ENCODE measurements around the gene TCEAL3.
"Not testable (repeated sequence)": the region's sequence is repeated elsewhere in the genome, so short reads cannot be mapped to it uniquely, and the experiment has no call there.

Gene TCEAL3

DNA sequence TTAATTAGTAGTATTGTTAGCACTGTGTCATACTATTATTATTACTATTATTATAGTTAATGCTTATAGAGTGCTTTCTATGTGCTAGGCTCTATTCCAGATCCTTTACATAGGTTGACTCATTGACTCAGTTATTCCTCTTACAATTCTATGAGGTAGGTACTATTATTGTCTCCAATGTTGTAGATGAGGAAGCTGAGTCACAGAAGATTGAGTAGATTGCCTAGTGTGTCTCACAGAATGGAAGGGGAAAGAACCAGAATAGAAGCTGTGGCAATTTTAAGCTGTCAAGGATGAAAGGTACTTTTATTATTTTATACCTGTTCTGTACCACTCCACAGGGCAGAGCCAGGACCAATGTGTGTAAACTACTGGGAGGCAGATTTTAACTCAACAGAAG lies 19.1 kb downstream of the TCEAL3 start:
- no peak for DNase-seq (ENCODE audit: low spot score)

DNA sequence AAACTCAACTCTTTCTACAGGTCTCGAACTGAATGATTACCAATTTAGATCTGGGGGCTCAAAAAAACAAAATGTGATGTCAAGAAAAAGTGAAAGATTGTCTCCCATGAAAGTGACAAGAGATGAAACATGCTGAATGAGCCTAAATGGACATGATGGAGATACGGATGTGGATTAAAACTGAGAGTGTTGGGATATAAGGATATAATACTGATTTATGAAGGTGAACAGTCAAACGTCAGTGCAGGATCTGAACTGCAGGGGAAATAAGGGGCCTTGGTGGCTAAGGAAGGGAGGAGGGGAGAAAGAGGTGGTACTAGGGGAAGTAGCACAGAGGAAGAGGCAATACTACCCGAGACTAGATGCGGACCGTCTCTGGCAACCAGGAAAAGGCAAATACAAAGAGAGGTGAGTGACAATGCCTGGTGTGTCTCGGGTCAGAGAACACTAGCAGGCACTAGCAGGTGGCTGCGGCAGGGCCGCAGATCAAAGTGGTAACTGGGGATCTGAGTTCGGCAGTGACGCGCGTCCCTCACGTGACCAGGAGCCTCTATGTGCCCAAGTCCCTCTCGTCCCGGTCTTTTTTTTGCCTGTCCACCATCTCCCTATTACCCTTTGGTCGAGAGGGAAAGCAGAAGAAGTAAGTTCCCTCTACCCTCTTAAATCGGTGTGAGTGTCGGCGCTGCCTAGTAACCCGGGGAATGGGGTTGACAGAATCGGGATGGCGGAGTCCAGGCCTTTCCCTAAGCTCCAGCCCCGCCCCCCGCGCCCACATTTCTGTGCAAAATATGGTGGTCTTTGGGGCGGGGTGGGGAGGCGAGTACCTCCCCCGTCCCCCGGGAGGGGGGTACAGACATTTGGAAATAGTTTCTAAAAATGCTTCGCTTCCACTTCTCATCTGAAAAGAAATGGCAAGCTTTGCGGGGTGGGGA lies 20.9 kb downstream of the TCEAL3 start, which contains the start of gene TCEAL1:
TSS of gene TCEAL1 (plus strand) at position 590 of the 932 bp plus-strand sequence. CDS start 942 bp downstream, outside the sequence.
- peak; percentile 8 for DNase-seq (ENCODE audit: low spot score)

DNA sequence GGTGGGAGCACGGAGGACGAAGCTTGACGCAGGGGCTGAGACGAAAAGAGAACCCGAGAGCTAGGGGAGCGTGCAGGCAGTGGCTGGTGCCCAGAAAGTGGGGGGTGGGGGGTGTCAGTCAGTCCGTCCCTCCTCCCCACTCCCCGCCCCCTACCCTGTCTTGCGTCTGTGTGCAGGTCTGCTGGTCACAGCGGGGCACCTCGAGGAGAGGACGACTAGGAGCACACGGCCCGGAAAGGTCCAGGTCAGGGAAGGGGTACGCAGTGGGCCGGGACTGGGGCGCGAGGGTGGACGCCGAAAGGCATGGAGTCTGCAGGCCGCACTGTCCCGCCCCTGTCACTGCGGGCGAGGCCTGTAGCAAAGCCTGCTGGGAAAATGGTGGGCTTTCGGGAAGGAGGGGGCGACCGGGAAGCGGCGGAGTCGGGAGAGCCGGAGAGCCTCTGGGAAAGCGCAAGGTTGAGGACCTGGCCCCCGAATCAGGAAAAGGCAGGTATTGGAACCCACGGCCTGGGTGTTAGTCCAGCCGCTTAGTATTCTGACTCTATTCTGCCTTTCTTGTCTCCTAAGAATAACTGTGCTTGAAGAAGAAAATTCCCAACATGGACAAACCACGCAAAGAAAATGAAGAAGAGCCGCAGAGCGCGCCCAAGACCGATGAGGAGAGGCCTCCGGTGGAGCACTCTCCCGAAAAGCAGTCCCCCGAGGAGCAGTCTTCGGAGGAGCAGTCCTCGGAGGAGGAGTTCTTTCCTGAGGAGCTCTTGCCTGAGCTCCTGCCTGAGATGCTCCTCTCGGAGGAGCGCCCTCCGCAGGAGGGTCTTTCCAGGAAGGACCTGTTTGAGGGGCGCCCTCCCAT lies 21.8 kb downstream of the TCEAL3 start:
- no peak for DNase-seq (ENCODE audit: low spot score)

DNA sequence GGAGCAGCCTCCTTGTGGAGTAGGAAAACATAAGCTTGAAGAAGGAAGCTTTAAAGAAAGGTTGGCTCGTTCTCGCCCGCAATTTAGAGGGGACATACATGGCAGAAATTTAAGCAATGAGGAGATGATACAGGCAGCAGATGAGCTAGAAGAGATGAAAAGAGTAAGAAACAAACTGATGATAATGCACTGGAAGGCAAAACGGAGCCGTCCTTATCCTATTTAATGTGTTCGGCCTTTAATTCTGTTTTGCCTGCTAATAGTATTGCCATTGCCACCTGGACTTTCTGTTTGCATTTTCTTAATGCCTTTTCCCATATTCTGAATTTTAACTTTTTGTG lies 22.4 kb downstream of the TCEAL3 start:
- DNase-seq (ENCODE audit: low spot score) = no peak

DNA sequence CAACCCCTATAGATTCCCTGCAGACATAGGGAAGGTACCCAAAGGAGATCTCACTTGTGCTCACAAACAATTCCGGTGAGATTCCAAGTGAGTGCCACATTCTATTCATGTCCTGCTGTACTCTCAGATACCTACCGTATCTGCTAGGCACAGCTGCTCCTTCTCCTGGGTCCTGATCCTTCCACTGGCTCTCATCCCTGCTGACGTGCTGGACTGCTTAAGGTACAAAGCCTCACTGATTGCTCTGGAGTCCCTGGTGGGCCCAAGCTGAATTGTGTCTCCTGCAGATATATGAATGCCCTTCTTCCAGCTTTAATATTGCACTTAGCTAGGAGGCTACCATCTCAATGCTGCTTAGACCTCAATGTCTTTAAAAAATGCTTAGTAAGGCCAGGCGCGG lies 23.4 kb downstream of the TCEAL3 start:
- DNase-seq (ENCODE audit: low spot score) = no peak

DNA sequence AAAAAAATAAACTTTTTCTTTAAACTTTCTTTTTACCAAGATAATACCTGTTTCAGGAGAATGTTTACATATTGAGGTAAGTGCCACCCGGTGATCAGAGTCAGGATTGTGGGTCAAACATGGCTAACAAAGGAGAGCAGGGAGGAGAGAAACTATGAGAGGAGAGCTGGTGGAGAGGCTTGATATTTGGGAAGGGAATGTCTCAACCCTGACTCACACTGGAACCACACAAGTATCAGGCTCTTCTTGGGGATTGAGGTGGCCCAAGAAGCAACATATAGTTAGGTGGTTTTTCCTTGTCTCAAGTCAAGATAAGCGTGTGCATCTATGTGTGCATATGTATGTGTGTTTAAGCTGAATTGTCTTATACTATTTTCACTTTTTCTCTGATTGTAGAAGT lies 27.7 kb downstream of the TCEAL3 start:
- DNase-seq (ENCODE audit: low spot score) = no peak

DNA sequence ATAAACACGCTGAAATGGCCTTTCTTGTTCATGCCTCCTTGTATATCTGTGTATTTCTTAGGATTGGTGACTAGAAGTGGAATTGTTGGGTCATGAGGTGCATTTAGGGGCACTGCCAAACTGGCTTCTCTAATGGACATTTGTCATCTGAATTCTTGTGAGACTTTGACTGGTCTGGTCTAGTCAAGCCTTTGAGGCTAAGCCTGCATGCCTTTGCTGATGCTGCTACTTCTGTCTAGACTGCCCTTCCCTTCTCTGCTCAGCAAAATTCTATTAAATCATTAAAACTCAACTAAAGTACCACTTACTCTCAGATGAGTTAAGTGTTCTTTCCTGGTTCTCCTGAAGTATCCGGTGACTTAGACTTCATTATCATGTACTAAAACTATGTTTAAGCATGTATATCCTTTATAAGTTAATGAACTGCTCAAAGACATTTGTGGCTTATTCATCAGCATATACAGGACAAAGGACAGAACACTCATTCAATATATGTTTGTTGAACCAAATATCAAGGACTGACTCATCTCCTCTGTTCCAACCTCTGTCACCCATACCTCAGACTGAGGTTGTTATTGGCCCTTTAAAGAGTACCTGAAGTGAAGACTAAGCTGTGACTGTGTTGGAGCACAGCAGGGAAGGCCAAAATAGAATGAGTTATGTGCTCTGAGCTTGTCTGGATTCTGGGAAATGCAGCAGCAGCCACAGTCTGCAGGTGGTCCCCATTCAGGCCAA lies 30.0 kb downstream of the TCEAL3 start:
- DNase-seq (ENCODE audit: low spot score) = no peak

DNA sequence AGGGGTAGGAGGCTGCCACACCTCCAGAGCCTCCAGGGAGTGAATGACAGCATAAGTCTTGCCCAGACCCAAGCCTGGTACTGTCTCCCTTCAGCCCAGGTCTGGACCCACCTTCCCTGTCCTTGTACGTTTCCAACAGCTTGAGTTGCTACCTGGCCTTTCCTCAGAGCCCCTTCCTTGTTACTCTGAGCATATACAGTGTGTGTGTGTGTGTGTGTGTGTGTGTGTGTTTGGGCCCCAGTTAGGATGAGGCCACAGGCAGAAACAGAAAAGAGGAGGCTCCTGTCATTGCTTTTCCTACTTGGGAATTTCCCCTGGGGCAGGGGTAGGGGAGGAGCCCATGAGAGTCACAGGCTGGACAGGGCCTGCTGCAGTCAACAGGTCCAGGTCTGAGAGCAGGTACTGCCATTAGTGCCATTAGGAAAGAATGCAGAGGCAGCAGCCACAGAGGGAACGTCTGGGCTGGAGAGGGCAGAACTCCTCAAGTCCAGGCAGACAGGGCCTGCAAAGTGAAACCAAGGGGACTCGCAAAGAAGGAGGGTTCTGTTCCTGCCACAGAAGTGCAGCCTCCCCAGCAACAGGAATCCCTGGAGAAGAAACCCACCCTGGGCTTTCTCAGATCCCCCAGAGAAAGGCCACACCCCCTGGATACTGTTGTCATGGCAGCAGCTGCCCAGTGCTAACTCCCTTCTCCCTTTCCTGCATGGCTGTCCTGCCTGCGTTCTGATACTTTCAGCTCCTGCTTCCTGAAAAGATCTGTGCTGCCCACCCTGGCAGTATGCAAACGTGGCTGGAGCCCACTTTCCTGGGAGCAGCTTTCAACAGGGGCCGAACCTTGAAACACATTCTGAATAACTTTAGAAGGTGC lies 30.9 kb downstream of the TCEAL3 start:
- DNase-seq (ENCODE audit: low spot score) = not testable (repeated sequence)

DNA sequence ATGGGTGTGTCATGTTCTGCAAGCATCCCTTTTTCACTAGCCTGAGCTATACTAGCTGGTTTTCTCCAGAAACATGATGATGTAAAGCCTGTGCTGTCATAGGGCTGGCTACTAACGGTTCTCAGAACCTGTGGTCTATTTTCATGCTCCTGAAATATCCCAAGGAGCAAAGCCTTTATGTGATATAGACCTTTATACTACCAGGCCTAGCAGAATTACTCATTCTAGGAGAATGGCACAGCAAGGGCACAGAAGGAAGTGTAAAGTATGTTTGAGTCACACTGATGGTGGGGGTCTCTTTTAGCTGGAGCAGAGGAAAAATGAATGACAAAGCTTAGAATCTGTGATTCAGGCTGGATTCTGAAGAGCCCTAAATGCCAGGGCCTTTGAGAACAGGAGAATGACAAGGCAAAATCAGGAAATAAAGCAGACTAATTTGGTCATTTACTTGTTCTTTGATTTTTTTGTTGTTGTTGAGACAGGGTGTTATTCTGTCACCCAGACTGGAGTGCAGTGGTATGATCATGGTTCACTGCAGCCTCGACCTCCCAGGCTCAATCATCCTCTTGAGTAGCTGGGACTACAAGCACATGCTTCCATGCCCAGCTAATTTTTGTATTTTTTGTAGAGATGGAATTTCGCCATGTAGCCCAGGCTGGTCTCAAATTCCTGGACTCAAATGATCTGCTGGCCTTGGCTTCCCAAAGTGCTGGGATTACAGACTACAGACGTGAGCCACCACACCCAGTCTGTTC lies 32.8 kb downstream of the TCEAL3 start:
- no peak for DNase-seq (ENCODE audit: low spot score)

DNA sequence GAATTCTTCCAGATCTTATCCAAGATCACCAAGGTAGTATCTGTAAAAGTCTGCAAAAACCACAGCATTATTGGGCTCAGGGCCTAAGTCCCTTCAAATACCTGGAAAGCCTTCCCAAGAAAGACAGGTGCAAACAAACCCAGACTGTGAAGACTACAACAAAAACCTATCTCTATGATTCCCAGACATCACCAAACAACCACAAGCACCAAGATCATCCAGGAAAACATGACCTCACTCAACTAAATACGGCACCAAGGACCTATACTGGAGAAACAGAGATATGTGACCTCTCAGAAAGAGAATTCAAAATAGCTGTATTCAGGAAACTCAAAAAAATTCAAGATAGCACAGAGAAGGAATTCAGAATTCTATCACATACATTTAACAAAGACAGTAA lies 36.4 kb downstream of the TCEAL3 start:
- no peak for DNase-seq (ENCODE audit: low spot score)

DNA sequence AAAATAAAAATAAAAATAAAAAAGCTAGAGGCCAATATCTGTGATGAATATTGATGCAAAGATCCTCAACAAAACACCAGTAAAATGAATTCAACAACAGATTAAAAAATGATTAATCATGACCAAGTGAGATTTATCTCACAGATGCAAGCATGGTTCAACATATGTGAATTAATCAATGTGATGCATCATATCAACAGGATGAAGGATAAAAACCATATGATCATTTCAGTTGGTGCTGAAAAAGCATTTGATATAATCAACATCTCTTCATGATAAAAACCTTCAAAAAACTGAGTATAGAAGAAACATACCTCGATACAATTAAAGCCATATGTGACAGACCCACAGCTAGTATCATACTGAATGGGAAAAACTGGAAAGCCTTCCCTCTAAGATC lies 39.9 kb downstream of the TCEAL3 start:
- no peak for DNase-seq (ENCODE audit: low spot score)

DNA sequence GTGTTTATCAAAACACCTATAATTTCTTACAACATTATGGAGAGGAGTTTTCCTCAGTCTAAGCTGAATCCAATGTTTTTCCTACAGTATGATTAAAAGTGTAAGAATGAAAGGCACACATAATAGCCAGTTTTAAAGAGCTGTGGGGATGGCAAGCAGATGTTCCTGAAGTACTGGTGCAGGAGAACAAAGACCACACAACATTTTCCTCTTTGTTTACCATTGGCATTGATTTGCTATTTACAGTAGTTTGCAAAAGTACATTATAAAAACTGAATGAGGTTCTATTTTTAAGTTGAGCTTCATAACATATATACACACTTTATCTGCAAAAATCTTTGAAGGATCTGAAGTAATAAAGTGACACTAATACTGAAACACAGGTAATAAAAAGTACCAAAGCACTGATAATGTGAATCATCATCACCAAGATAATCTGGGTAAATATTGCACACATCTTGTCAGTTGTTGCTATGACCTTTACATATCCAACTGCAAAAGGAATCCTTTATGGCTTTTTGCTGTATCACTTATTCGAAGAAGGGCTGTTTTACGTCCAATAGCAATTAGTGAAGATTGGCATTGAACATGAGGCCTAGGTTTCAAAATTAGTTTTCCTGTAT lies 43.5 kb downstream of the TCEAL3 start:
- DNase-seq (ENCODE audit: low spot score) = no peak

DNA sequence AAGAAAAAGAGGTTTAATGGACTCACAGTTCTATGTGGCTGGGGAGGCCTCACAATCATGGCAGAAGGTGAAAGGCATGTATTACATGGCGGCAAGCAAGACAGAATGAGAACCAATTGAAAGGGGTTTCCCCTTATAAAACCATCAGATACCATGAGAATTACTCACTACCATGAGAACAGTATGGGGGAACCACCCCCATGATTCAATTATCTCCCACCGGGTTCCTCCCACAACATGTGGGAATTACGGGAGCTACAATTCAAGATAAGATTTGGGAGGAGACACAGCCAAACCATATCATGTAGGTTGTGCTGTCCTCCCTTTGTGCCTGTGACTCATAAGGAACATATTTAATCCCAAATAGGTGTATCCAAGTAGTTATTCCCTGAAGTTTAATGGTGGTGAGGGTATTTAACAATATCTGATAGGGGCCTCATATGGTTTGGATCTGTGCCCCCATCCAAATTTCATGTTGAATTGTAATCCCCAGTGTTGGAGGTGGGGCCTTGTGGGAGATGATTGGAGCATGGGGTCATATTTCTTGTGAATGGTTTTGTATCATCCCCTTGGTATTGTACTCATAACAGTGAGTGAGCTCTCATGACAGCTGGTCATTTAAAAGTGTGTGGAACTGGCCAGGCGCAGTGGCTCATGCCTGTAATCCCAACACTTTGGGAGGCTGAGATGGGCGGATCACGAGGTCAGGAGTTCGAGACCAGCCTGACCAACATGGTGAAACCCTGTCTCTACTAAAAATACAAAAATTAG lies 47.7 kb downstream of the TCEAL3 start:
- not testable (repeated sequence) for DNase-seq (ENCODE audit: low spot score)

DNA sequence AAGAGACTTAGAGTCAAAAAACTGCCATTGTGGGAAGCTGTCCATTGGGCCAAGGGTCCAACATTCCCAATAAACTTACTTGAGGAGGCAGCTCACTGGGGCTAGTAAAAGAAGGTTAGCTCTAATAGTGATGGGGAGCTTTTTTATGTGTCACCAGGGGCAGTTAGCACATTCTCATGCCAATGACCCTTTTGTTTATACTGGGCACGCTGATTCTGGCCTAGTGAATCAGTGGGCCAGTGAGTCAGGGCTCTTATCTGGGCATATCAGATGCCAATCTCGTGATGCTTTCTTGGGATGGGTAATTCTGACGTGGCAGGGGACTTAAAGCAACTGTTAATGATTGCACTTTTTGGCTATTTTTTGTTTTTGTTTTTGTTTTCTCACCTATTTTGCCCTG lies 48.9 kb downstream of the TCEAL3 start:
- no peak for DNase-seq (ENCODE audit: low spot score)

DNA sequence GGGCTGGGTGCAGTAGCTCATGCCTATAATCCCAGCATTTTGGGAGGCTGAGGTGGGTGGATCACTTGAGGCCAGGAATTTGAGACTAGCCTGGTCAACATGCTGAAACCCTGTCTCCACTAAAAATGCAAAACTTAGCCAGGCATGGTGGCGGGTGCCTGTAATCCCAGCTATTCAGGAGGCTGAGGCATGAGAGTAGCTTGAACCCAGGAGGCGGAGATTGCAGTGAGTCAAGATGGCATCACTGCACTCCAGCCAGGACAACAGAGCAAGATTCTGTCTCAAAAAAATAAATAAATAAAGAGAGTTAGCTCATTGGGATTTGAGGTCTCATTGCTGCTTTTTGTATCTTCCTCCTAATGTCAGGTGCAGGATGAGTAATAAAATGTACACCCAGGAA lies 49.3 kb downstream of the TCEAL3 start:
- DNase-seq (ENCODE audit: low spot score) = not testable (repeated sequence)

DNA sequence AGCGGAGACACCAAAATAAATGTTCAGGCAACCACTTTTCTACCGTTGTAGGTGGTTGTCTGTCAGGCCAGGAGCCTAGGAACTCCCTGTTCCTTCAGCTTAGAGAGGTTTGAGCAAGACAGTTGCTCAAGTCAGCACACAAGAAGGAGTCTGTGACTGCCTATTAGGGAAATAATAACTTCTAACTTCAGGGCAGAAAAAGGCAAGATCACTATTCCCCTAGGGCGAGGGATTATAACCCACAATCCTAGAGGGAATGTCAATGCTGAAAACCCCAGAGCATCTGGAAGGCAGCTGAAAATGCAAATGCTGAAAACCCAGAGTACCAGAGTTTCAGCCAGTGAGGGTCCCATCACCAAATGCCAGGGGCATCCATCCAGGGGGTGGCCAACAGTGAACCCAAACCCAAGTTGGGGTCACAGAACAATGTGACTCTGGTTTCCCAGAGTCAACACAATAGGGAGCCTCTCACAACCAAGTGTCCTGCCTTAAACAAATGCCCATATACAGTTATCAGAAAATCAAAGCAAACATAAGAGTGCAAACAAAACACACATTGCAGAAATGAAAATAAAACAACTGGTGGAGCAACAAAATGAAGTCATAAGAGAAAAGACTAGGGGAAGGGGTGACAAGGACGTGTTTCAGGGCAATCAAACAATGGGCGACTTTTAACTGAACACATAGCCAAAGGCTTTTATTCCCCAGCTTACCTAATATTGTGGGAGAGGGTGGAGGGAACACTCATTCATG lies 51.1 kb downstream of the TCEAL3 start:
- no peak for DNase-seq (ENCODE audit: low spot score)

DNA sequence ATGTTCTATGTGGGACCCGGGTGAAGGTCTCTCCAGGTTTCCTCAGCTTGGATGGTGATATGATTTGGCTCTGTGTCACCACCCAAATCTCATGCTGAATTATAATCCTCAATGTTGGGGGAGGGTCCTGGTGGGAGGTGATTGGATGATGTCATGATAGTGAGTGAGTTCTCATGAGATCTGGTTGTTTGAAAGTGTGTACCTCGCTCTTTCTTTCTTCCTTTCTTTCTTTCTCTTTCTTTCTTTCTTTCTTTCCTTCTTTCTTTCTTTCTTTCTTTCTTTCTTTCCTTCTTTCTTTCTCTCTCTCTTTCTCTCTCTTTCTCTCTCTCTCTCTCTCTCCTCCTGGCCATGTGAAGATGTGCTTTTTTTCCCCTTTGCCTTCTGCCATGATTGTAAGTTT lies 51.7 kb downstream of the TCEAL3 start:
- DNase-seq (ENCODE audit: low spot score) = not testable (repeated sequence)

All from CD4-positive, alpha-beta T cell treated with Interleukin-6 at 100 ng/mL for 8 hours (primary cell).